ENCODE measurements around the gene EMD. TPM values are rescaled to one million over a fixed set of nuclear protein-coding genes. Genes with fewer than 3 reads are reported as not detected.

Gene EMD
- total and polyA plus RNA-seq, 2 of the 13 experiments (the other 11 are each of a cell fraction or from before 2014, with no cell fraction given): 14.5 to 14.9 TPM

DNA sequence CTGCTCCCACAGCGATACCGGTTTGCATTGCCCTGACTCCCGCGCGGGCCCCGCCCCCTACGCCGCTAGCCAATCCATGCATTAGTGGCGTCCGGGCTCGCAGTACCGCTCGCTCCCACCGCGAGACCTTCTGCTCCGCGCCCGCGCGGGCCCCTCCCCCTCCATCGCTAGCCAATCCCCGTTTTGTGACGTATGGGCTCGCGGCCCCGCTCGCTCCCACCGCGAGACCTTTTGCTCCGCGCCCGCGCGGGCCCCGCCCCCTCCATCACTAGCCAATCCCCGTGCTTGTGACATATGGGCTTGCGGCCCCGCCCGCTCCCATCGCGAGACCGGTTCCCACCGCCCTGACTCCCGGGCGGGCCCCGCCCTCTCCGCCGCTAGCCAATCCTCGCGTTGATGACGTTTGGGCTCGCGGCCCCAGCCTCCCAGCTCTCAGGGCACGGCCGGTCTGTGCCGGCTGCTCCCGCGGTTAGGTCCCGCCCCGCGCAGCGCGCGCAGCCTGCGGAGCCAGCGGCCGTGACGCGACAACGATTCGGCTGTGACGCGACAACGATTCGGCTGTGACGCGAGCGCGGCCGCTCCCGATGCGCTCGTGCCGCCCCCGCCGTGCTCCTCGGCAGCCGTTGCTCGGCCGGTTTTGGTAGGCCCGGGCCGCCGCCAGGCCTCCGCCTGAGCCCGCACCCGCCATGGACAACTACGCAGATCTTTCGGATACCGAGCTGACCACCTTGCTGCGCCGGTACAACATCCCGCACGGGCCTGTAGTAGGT lies at the start of gene EMD (continued):
- TF ChIP-seq LCORL (IDR thresholded peaks at IDR 0.05) (no peak), LCORL (CRISPR knock-in tag; IDR thresholded peaks at IDR 0.05) (no peak), HNF4G (IDR thresholded peaks at IDR 0.05; ENCODE audit: borderline replicate concordance, low read depth, low read length) (no peak), HNF4G (CRISPR knock-in tag; IDR thresholded peaks at IDR 0.05; ENCODE audit: borderline replicate concordance, low read depth) (no peak), ATRX (CRISPR knock-in tag; IDR thresholded peaks at IDR 0.05; ENCODE audit: borderline replicate concordance) (no peak), SRY (CRISPR knock-in tag; IDR thresholded peaks at IDR 0.05) (peak; percentile 61; the same call in 1 of the 2 replicates), ZNF441 (CRISPR knock-in tag; IDR thresholded peaks at IDR 0.05; ENCODE audit: borderline replicate concordance) (no peak), TCF12 (IDR thresholded peaks at IDR 0.05) (no peak), TCF12 (CRISPR knock-in tag; IDR thresholded peaks at IDR 0.05) (no peak), ZBTB8A (CRISPR knock-in tag; IDR thresholded peaks at IDR 0.05; ENCODE audit: borderline replicate concordance, low read depth) (no peak), NCOR1 (IDR thresholded peaks at IDR 0.05; ENCODE audit: borderline replicate concordance, low read length) (no peak), FIP1L1 (IDR thresholded peaks at IDR 0.05; ENCODE audit: borderline replicate concordance, insufficient read depth, low read depth, low read length) (no peak), ASH2L (IDR thresholded peaks at IDR 0.05; ENCODE audit: insufficient read length, low read depth, low read length) (no peak), MIER3 (CRISPR knock-in tag; IDR thresholded peaks at IDR 0.05; ENCODE audit: borderline replicate concordance) (no peak), CHD2 (IDR thresholded peaks at IDR 0.05; ENCODE audit: low read depth, low read length) (peak; percentile 95), GABPB1 (CRISPR knock-in tag; IDR thresholded peaks at IDR 0.05) (peak; percentile 57; the same call in 1 of the 2 replicates), ZFP41 (CRISPR knock-in tag; IDR thresholded peaks at IDR 0.05; ENCODE audit: borderline replicate concordance) (no peak)
- TF ChIP-seq, protein P1, sequence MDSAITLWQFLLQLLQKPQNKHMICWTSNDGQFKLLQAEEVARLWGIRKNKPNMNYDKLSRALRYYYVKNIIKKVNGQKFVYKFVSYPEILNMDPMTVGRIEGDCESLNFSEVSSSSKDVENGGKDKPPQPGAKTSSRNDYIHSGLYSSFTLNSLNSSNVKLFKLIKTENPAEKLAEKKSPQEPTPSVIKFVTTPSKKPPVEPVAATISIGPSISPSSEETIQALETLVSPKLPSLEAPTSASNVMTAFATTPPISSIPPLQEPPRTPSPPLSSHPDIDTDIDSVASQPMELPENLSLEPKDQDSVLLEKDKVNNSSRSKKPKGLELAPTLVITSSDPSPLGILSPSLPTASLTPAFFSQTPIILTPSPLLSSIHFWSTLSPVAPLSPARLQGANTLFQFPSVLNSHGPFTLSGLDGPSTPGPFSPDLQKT (CRISPR knock-in tag; IDR thresholded peaks at IDR 0.05; ENCODE audit: borderline replicate concordance): no peak
- TF ChIP-seq, protein P2, sequence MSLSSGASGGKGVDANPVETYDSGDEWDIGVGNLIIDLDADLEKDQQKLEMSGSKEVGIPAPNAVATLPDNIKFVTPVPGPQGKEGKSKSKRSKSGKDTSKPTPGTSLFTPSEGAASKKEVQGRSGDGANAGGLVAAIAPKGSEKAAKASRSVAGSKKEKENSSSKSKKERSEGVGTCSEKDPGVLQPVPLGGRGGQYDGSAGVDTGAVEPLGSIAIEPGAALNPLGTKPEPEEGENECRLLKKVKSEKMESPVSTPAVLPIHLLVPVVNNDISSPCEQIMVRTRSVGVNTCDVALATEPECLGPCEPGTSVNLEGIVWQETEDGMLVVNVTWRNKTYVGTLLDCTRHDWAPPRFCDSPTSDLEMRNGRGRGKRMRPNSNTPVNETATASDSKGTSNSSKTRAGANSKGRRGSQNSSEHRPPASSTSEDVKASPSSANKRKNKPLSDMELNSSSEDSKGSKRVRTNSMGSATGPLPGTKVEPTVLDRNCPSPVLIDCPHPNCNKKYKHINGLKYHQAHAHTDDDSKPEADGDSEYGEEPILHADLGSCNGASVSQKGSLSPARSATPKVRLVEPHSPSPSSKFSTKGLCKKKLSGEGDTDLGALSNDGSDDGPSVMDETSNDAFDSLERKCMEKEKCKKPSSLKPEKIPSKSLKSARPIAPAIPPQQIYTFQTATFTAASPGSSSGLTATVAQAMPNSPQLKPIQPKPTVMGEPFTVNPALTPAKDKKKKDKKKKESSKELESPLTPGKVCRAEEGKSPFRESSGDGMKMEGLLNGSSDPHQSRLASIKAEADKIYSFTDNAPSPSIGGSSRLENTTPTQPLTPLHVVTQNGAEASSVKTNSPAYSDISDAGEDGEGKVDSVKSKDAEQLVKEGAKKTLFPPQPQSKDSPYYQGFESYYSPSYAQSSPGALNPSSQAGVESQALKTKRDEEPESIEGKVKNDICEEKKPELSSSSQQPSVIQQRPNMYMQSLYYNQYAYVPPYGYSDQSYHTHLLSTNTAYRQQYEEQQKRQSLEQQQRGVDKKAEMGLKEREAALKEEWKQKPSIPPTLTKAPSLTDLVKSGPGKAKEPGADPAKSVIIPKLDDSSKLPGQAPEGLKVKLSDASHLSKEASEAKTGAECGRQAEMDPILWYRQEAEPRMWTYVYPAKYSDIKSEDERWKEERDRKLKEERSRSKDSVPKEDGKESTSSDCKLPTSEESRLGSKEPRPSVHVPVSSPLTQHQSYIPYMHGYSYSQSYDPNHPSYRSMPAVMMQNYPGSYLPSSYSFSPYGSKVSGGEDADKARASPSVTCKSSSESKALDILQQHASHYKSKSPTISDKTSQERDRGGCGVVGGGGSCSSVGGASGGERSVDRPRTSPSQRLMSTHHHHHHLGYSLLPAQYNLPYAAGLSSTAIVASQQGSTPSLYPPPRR (CRISPR knock-in tag; IDR thresholded peaks at IDR 0.05; ENCODE audit: borderline replicate concordance): no peak
- TF ChIP-seq, protein P3, sequence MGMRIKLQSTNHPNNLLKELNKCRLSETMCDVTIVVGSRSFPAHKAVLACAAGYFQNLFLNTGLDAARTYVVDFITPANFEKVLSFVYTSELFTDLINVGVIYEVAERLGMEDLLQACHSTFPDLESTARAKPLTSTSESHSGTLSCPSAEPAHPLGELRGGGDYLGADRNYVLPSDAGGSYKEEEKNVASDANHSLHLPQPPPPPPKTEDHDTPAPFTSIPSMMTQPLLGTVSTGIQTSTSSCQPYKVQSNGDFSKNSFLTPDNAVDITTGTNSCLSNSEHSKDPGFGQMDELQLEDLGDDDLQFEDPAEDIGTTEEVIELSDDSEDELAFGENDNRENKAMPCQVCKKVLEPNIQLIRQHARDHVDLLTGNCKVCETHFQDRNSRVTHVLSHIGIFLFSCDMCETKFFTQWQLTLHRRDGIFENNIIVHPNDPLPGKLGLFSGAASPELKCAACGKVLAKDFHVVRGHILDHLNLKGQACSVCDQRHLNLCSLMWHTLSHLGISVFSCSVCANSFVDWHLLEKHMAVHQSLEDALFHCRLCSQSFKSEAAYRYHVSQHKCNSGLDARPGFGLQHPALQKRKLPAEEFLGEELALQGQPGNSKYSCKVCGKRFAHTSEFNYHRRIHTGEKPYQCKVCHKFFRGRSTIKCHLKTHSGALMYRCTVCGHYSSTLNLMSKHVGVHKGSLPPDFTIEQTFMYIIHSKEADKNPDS (CRISPR knock-in tag; IDR thresholded peaks at IDR 0.05): no peak
- TF ChIP-seq, protein P4, sequence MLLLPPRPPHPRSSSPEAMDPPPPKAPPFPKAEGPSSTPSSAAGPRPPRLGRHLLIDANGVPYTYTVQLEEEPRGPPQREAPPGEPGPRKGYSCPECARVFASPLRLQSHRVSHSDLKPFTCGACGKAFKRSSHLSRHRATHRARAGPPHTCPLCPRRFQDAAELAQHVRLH (CRISPR knock-in tag; IDR thresholded peaks at IDR 0.05; ENCODE audit: borderline replicate concordance, low read depth): no peak
